NCI-H748 (cell line): ENCODE data around the gene CST2.
"Not testable (repeated sequence)": the region's sequence is repeated elsewhere in the genome, so short reads cannot be mapped to it uniquely, and the experiment has no call there.

ENCODE experiments used
- DNase-seq: peaks from one replicate; lab custom pipeline; 2025; ENCODE audit not compliant: unreplicated experiment; lab: John Stamatoyannopoulos, UW

CST2 gene

GRCh38 chr20:23826541-23827021 is at the start of gene CST2:
TSS of gene CST2 (minus strand) at chr20:23826729. CDS start at chr20:23826660, 69 bp downstream.
- no peak for DNase-seq

GRCh38 chr20:23875606-23876237 is 49.2 kb upstream of the CST2 start:
- DNase-seq, result no peak

GRCh38 chr20:23874747-23875146 is 48.2 kb upstream of the CST2 start:
- DNase-seq, result no peak

GRCh38 chr20:23873370-23874015 is 47.0 kb upstream of the CST2 start:
- DNase-seq, result no peak

DNA sequence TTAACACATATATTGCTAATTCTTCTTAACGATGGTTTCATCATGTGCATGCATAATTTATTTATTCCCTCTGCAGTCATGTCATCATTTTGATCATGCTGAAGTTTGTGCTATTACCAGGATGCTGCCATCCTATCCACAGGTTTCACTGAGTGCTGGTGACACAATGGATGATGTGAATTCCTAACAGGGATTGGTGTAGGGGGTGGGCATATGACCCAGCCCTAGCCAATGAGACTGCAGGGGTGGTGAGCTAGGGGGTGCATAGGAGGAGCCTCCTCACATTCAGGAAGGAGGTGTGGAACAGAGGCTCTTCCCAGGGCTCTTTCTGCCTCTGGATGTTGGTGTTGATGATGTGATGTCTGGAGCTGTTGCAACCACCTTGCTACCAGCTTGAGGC is 45.5 kb upstream of the CST2 start:
- DNase-seq, result no peak

DNA sequence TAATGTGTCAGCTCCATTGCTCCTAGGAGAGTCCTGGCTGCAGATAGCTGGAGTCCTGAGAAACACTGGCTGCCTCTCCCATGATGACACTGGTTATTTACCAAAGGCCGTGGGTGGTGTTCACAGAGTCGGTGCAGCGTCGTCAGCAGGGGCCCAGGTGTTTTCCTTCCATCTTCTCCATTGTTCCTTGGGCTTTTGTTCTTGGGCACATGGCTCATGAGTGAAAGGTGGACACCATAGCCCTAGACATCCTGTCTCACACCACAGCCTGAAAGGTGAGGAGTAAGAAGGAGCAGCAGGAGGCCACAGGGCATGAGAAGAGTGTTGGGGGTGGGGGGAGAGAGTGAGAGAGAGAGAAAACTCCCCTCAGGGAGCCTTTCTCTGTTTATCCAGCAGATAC is 43.9 kb upstream of the CST2 start:
- peak; percentile 31 for DNase-seq

GRCh38 chr20:23869520-23869919 is 43.0 kb upstream of the CST2 start:
- no peak for DNase-seq

DNA sequence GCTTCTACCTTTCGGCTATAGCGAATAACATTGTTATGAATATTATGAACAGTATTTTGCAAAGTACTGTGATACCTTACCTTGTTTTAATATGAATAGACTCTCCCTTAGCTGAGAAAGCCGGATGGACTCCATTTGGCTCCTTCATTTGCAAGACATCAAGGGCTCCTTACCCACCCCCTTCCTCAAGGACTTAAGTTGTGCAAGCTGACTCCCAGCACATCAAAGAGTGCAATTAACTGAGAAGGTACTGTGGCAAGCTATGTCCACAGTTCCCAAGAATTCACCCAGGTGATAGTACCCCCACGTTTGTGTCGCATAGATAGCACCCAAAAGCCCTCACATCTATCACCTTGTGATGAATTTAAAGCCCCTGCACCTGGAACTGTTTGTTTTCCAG is 41.8 kb upstream of the CST2 start:
- no peak for DNase-seq

DNA sequence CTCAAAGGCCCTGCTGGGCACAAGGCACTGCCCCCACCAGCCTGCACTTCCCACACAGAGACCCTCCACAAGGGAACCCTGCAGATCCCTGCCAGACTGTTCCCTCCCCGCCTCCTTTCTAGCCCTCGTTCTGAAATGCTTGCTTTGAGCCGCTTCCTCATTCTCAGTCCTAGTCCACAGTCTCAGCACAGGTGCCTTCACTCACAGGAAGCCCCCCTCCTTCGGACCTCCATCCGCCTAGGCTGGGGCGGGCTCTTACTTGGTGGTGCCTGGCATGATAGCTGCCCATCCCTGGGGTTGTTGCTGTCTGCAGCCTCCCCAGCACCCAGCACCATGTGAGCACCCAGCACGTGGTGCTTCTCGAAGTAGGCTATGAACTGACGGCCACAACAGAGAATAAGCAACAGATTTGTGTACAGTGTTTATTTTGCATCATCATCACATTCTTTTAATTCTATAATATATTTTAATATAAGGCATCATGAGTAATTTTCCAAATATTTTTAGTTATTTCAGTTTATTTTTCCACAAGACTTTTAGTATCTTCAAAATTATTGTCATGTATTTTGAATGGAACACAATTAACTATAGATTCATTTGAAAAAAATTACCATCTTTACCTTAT is 40.7 kb upstream of the CST2 start:
- no peak for DNase-seq

GRCh38 chr20:23860771-23861170 is 34.2 kb upstream of the CST2 start:
- not testable (repeated sequence) for DNase-seq

- no peak for DNase-seq
These were observed 31.6 kb upstream of the CST2 start for GRCh38 chr20:23857962-23858595.

DNA sequence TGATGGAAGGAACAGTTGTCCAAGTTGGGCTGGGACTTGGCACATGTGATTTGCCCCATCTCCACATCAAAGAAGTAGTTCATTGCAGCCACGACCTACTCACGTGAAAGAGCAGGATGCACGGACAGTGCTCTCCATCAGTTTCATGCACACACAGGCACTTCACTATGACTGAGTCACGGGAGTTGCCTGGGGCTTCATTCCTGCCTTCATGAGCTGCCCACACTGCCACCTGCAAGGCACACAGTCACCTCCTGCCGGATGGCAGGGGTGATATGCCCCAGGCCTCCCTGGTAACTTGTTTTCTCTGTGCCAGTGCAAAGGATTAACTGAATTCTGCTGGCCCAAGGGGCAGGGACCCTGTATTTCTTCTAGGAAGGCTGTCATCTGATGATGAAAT is 30.2 kb upstream of the CST2 start:
- no peak for DNase-seq

- no peak for DNase-seq
These were observed 29.7 kb upstream of the CST2 start for GRCh38 chr20:23856226-23856625.

- DNase-seq, result no peak
These were observed 15.2 kb upstream of the CST2 start for GRCh38 chr20:23841693-23842092.

DNA sequence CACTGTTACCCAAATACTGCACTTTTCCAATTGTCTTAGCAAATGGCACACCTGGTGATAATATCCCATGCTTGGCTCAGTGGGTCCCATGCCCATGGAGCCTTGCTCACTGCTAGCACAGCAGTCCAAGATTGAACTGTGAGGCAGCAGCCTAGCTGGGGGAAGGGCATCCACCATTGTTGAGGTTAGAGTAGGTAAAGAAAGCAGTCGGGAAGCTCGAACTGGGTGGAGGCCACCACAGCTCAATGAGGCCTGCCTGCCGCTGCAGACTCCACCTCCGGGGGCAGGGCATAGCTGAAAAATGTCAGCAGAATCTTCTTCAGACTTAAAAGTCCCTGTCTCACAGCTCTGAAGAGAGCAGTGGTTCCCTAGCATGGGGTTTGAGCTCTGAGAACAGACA is 9.2 kb upstream of the CST2 start:
- no peak for DNase-seq

- no peak for DNase-seq
These were observed 6.4 kb upstream of the CST2 start for GRCh38 chr20:23832775-23833513.

- DNase-seq, result not testable (repeated sequence)
These were observed 5.4 kb upstream of the CST2 start for GRCh38 chr20:23831961-23832360.

GRCh38 chr20:23823621-23824324 is 2.8 kb downstream of the CST2 start:
- DNase-seq, result no peak

DNA sequence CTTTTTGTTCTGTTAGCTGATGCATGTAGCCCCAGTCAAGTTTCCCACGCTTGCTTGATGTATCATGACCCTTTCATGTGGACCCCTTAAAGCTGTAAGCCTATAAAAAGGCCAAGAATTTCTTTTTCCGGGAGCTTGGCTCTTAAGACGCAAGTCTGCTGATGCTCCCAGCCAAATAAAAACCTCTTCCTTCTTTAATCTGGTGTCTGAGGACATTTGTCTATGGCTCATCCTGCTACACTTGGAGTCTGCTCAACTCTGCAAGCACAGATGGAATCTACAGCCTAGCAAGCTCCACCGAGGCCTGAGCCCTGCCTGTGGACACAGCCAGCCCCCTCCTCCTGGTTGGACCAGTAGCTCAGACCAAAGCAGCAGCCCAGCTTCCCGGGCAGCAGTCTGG is 3.4 kb downstream of the CST2 start:
- no peak for DNase-seq

- DNase-seq, result no peak
These were observed 6.0 kb downstream of the CST2 start for GRCh38 chr20:23820493-23820892.

GRCh38 chr20:23811559-23811958 is 15.0 kb downstream of the CST2 start:
- DNase-seq, result not testable (repeated sequence)
